Measurements from ENCODE around the gene TIAM2. TPM values are rescaled to one million over a fixed set of nuclear protein-coding genes. Genes with fewer than 3 reads are reported as not detected.
A peak's percentile ranks its signal among the peaks of the same experiment; 100 is the strongest.

The TIAM2 gene
- total and polyA plus RNA-seq, 9 of the 15 experiments (the other 6 are each of a cell fraction or from before 2014, with no cell fraction given), result 0.73 to 6.5 (median 4.3) TPM

GRCh38 chr6:155152211-155153076, 157.3 kb downstream of the TIAM2 start:
- Histone ChIP-seq H3K4me1 (replicated peaks in 1 of 2; ENCODE audit: control insufficient read depth in 2 of 2, insufficient read depth in 2 of 2, low read length in 2 of 2) (peaks cover 3 to 14% of the 10 kb centered on the region in 2 experiments; a peak in 4 of 5 replicates), H3K27ac (ENCODE audit: extremely low read depth, low read depth, low read length) (no peak overlapping the region), H4K20me1 (replicated peaks; ENCODE audit: control insufficient read depth, insufficient read depth, low read length) (no peaks in the 10 kb centered on the region; the same call in 1 of the 2 replicates), H2AFZ (ENCODE audit: low read depth, low read length) (no peak overlapping the region), H3K27me3 (ENCODE audit: control insufficient read depth in 2 of 2, insufficient read depth in 2 of 2, low read length in 2 of 2) (peaks cover 20 to 32% of the 10 kb centered on the region in 2 experiments), H3K9ac (ENCODE audit: insufficient read depth in 1 of 2, low read depth in 2 of 2, low read length in 2 of 2) (no peak overlapping the region), H3K79me2 (ENCODE audit: control insufficient read depth, insufficient read depth, low read length) (no peaks in the 10 kb centered on the region), H3K9me3 (replicated peaks; ENCODE audit: control insufficient read depth, insufficient read depth, low read depth, low read length) (no peaks in the 10 kb centered on the region), H3K4me3 (no peak overlapping the region), H3K4me2 (ENCODE audit: insufficient read depth, low read length) (no peak overlapping the region), H3K9me1 (ENCODE audit: control insufficient read depth, insufficient read depth, low read length) (no peaks in the 10 kb centered on the region), H3K36me3 (ENCODE audit: control insufficient read depth, insufficient read depth, low read length) (no peaks in the 10 kb centered on the region)
- intact Hi-C loops (cut with micrococcal nuclease) (loop anchor here (1.0 kb wide), 1 partner anchor 477 kb away; no protein-coding TSS in a partner anchor), in situ Hi-C loops (cut with MboI) (no loop called here)
- 14% methylated on average over 11 of the region's 11 CpGs for WGBS (ENCODE audit: insufficient coverage, low coverage, missing lambda C conversion rate)
- BruUV-seq (replicated peaks), result no TSS peak
- DNase-seq (ENCODE audit: extremely low read depth in 1 of 4, low spot score in 3 of 4), result peak; percentile 53 to 69 (median 62)
- peak; percentile 60 for FAIRE-seq
- peak; percentile 95 for ATAC-seq
- ChIA-PET CTCF (ENCODE audit: low intra/inter-chr PET ratio) (no interaction called here), POLR2A (interaction anchor here (0.5 to 0.6 kb wide), 3 partner anchors 17 to 135 kb away, joined by 3 read pairs; no protein-coding TSS in a partner anchor)
- no peak for TF ChIP-seq FOXJ2 (tag; IDR thresholded peaks at IDR 0.05)
- peak in 1 of 2 experiments; percentile 63; a peak in 2 of 4 replicates for TF ChIP-seq MAZ (CRISPR knock-in tag; conservative IDR thresholded peaks at IDR 0.05 in 1 of 2, IDR thresholded peaks at IDR 0.05 in 1 of 2)
- TF ChIP-seq SUPT5H (IDR thresholded peaks at IDR 0.05), result no peak
- peak; percentile 48; the same call in 1 of the 2 replicates for TF ChIP-seq ARID2 (IDR thresholded peaks at IDR 0.05)
- TF ChIP-seq E2F6 (IDR thresholded peaks at IDR 0.05; ENCODE audit: borderline replicate concordance in 1 of 2, extremely low read depth in 1 of 2, insufficient read depth in 1 of 2, insufficient read length in 1 of 2, low read depth in 1 of 2, low read length in 1 of 2, poor library complexity in 1 of 2, severe bottlenecking in 1 of 2), result peak in 1 of 2 experiments; percentile 16
- TF ChIP-seq, protein P1, sequence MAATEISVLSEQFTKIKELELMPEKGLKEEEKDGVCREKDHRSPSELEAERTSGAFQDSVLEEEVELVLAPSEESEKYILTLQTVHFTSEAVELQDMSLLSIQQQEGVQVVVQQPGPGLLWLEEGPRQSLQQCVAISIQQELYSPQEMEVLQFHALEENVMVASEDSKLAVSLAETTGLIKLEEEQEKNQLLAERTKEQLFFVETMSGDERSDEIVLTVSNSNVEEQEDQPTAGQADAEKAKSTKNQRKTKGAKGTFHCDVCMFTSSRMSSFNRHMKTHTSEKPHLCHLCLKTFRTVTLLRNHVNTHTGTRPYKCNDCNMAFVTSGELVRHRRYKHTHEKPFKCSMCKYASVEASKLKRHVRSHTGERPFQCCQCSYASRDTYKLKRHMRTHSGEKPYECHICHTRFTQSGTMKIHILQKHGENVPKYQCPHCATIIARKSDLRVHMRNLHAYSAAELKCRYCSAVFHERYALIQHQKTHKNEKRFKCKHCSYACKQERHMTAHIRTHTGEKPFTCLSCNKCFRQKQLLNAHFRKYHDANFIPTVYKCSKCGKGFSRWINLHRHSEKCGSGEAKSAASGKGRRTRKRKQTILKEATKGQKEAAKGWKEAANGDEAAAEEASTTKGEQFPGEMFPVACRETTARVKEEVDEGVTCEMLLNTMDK (IDR thresholded peaks at IDR 0.05; ENCODE audit: borderline replicate concordance, insufficient read depth, low read depth, low read length, poor library complexity, severe bottlenecking), result peak; percentile 79
- TF ChIP-seq, protein P2, sequence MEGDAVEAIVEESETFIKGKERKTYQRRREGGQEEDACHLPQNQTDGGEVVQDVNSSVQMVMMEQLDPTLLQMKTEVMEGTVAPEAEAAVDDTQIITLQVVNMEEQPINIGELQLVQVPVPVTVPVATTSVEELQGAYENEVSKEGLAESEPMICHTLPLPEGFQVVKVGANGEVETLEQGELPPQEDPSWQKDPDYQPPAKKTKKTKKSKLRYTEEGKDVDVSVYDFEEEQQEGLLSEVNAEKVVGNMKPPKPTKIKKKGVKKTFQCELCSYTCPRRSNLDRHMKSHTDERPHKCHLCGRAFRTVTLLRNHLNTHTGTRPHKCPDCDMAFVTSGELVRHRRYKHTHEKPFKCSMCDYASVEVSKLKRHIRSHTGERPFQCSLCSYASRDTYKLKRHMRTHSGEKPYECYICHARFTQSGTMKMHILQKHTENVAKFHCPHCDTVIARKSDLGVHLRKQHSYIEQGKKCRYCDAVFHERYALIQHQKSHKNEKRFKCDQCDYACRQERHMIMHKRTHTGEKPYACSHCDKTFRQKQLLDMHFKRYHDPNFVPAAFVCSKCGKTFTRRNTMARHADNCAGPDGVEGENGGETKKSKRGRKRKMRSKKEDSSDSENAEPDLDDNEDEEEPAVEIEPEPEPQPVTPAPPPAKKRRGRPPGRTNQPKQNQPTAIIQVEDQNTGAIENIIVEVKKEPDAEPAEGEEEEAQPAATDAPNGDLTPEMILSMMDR (IDR thresholded peaks at IDR 0.05 in 2 of 3, conservative IDR thresholded peaks at IDR 0.05 in 1 of 3; ENCODE audit: insufficient read depth in 2 of 3, low read depth in 1 of 3, low read length in 3 of 3), result peak; percentile 75 to 91 (median 87)
- TF ChIP-seq, protein P3, sequence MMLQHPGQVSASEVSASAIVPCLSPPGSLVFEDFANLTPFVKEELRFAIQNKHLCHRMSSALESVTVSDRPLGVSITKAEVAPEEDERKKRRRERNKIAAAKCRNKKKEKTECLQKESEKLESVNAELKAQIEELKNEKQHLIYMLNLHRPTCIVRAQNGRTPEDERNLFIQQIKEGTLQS (IDR thresholded peaks at IDR 0.05), result peak; percentile 60; the same call in 1 of the 2 replicates
- TF ChIP-seq, protein P3 (CRISPR knock-in tag; conservative IDR thresholded peaks at IDR 0.05), result no peak
- peak; percentile 41; the same call in 1 of the 2 replicates for TF ChIP-seq XRCC5 (IDR thresholded peaks at IDR 0.05; ENCODE audit: low read depth, low read length)

Data from K562 (cell line).